HuH-7.5 (cell line): Measurements from ENCODE around the gene TPI1.
"Not testable (repeated sequence)": the region's sequence is repeated elsewhere in the genome, so short reads cannot be mapped to it uniquely, and the experiment has no call there.

Experiments used
- DNase-seq: peaks from one replicate; pipeline ENCODE4 v3.0.0; 2011; ENCODE audit warnings: low spot score

The TPI1 gene

DNA sequence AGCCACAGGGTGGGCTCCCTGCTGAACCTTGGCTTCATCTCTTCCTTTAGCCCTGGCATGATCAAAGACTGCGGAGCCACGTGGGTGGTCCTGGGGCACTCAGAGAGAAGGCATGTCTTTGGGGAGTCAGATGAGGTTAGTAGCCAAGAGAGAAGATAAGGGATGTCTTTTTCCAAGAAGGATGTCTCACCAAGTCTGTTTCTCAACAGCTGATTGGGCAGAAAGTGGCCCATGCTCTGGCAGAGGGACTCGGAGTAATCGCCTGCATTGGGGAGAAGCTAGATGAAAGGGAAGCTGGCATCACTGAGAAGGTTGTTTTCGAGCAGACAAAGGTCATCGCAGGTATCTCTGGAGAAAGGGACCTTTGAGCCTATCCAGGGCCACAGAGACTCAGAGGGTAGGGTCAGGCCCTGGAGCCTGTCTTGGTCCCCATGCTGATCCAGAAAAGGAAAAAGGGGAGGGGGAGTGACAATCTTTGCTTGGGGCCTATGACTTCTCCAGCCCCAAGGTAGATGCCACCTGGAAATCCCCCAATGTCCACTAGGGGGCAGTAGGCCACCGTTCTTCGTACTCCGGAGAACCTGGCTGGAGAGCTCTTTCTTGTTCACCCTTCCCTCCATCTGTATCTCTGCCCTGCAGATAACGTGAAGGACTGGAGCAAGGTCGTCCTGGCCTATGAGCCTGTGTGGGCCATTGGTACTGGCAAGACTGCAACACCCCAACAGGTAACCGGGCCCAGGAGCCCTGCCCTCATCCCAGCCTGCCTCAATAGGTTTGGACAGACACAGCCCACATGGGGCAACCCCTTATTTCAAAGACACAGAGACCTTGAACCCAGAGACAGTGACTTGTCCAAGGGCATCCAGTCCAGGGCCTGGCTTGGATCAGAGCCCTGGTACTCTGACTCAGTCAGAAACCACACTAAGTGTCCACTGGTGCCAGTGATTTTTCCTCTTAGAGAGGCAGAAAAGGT lies 2.0 kb downstream of the TPI1 start:
- peak; percentile 88 for DNase-seq

DNA sequence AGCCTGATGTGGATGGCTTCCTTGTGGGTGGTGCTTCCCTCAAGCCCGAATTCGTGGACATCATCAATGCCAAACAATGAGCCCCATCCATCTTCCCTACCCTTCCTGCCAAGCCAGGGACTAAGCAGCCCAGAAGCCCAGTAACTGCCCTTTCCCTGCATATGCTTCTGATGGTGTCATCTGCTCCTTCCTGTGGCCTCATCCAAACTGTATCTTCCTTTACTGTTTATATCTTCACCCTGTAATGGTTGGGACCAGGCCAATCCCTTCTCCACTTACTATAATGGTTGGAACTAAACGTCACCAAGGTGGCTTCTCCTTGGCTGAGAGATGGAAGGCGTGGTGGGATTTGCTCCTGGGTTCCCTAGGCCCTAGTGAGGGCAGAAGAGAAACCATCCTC lies 3.0 kb downstream of the TPI1 start:
- not testable (repeated sequence) for DNase-seq

DNA sequence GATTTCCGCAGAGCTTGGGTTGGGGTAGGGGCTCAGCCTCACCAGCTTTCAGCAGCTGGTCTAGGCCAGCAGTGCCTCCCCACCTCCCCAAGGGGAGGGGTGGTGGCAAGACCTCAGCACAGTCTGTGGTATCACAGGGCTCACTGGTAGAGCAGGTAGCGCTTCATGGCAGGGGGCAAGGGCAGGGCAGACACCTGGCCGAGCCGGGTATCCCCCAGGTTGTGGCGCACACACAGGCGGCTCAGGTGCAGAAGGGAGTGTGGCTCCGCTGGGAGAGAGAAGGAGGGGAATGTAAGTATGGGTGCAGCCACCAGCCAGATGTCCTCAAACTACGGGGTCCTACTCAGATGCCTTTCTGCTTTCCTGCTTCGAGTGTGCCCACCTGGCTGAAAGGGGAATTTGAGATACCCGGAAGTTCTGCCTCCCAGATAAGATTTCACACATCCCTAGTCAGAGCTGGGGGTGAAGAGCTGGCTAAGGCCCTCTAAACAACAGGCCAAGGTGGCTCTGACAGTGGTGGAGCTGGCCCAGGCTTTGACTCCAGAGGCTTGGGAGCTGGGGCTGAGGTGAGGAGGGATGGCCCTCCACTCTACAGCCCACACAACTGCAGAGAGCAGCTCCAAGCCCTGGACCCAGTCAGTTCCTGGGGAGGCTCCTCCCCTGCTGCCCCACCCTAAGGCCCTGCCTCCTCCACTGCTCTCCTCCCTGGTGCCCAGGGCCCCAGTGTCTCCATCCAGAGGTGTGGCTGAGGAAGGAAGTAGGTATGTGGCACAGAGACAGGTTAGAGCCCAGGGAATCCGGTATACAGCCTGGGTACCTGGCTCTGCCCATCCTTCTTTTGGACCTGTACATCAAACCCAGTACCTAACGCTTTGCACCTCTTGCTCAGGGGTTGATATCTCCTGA lies 4.0 kb downstream of the TPI1 start:
- peak; percentile 63 for DNase-seq

DNA sequence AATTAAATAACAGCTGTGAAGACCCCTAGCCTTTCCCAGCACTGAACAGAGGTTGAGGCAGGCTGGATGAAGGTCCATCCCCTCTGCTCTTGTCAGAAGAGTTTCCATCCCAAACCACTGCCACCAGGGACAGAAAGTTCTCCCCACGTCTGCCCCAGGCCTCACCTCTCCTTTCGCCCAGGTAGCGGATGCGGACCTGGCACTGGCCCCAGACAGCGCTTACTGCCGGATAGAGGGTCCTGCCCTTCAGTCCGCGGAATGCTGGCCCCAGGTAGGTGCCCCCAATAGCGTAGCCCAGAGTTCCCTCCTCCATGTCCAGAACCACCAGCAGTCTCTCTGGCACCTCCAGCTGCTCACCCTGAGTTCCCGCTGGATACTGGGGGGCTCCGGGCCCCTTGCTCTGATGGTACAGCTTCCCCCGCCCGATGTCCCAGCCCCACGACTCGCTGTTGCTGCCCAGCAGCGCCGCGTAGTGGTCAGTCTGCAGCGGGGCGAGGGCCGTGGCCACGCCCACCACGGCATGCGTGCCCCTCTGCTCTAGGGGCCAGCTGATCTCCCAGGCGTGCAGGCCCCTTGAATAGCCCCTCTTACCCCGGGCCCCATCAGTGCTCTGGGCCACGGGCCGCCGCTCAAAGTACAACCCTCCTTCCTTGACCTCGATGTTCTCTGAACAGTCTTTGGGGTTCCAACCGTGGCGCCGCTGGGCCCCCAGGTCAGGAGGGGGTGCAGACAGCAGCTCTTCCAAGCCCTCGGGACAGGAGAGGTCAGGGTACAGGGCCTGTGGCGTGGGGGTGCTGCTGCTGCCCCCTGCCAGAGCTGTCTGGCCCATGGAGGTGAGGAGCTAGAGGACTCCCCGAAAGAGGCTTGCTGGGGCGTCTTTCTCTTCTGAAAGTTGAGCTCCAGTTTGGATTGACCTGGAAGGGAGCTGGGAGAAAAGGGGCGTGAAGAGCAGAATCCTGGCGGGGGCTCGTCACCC lies 5.0 kb downstream of the TPI1 start:
- peak; percentile 86 for DNase-seq

DNA sequence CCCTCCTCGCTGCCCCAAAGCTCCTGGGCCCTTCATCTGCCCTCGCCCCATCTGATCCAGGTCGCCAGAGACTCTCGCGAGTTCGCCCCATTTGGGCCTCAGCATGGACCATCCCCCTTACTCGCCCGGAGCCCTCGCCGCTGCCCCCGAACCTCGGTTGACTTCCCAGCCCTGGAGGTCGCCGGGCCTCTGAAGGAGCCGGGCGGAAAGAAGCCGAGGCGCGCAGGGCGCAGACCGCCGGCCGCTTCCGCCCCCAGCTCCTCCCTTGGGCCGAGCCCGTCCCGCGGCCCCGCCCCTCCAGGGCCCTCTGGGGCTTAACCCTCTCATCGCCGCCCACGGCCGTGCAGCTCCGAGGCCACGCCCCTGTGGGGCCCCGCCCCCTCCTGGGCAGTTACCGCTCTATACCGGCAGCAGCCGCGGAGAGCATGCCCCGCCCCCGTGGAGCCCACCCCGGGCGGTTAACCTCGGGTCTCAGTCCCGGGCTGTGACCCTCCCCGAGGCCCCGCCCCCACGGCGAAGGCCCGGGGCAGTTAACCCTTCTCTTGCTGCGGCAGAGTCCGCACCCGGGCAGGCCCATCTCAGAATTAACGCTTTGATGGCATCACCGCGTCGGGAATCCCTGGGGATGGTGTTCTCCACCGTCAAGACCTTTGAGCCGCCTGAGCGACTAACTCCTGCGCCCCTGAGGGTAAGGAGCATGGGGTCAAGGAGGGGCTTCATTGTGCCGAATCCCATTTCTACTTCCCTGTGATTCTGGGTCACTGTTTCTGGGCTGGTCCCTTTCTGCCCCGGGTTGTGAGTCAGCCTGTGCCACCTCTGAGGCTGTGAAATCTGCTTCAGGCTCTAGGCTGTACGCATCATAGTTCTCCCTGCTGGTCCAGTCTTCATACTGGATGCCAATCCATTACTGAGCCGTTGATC lies 6.0 kb downstream of the TPI1 start, which contains the start of gene SPSB2:
Gene SPSB2 (minus strand): TSS at position 210 of the 921 bp plus-strand sequence. CDS start 402 bp downstream, outside the sequence.
- DNase-seq = peak; percentile 91

DNA sequence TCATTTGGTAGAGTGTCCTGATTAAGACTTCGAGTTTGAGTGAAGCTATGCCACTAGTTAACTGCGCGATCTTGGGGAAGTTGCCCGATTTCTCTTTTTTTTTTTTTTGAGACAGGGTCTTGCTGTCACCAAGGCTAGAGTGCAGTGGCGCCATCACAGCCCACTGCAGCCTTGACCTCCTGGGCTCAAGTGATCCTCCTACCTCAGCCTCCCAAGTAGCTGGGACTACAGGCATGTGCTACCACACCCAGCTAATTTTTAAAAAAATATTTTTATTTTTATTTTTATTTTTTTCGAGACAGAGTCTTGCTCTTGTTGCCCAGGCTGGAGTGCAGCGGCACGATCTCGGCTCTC lies 6.7 kb downstream of the TPI1 start:
- not testable (repeated sequence) for DNase-seq

DNA sequence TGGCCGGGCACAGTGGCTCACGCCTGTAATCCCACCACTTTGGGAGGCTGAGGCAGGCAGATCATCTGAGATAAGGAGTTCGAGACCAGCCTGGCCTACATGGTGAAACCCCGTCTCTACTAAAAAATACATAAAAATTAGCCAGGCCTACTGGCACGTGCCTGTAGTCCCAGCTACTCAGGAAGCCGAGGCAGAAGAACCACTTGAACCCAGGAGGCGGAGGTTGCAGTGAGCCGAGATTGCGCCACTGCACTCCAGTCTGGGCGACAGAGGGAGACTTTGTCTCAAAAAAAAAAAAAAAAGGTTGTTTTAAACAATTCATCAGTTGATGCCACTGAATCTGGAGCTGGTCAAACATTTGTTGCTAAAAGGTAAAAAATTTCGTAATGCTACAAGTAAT lies 12.5 kb downstream of the TPI1 start:
- DNase-seq = not testable (repeated sequence)

DNA sequence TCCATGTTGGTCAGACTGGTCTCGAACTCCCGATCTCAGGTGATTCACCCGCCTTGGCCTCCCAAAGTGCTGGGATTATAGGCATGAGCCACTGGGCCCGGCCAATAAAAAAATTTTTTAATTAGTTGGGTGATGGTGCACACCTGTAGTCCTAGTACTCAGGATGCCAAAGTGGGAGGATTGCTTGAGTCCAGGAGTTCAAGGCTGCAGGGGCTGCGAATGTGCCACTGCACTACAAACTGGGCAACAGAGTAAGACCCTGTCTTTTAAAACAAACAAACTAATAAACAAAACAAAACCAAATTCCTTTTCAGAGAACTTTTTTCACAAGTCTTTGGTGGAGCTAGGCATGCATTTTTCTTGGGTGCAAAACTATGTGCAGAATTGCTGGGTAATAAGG lies 15.9 kb downstream of the TPI1 start:
- DNase-seq = no peak

DNA sequence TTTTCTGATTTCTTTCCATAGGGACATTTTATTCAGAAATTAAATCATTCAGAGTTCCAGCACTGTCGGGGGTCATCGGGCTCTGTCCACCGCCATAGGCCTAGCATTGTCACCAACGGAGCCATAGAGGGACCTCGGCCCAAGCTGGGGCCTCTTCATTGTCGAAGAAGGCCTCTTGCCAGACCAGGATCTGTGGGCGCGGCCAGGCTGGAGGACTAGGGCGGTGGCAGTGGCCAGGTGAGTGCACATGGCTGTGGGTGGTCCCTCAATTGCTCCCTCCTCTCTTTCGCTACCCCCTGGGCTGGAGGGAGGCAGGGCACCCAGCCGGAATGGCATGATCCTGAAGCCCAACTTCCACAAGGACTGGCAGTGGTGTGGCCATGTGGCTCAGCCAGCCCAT lies 16.4 kb downstream of the TPI1 start:
- DNase-seq = no peak

DNA sequence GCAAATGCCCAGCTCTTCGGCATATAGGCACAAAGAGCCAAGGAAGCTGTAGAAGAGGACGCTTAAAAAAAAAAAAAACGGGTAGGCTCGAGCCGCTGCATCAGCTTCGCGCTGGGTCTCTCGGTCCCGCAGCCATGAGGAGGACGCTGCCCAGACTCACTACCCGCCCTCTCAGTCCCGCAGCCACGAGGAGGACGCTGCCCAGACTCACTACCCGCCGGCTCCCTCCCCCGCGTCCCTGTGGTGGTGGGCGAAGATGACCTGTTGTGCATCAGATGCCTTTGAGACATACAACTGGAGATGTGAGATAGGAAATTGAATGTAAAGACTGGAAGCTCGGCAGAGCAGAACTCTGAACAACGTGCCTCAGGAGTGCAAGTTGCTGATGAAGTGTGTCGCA lies 17.2 kb downstream of the TPI1 start:
- DNase-seq = no peak

DNA sequence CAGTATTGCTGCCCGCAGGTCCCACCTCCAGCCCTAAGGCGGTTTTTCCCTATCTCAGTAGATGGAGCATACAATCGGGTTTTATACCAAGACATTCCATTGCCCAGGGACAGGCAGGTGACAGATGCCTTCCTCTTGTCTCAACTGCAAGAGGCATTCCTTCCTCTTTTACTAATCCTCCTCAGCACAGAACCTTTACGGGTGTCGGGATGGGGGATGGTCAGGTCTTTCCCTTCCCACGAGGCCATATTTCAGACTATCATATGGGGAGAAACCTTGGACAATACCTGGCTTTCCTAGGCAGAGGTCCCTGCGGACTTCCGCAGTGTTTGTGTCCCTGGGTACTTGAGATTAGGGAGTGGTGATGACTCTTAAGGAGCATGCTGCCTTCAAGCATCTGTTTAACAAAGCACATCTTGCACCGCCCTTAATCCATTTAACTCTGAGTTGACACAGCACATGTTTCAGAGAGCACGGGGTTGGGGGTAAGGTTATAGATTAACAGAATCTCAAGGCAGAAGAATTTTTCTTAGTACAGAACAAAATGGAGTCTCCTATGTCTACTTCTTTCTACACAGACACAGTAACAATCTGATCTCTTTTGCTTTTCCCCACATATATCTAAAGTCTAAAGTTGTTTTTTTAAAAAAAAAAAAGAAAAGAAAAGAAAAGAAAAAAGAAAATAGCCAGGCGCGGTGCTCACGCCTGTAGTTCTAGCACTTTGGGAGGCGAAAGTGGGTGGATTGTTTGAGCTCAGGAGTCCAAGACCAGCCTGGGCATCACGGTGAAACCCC lies 19.1 kb downstream of the TPI1 start:
- not testable (repeated sequence) for DNase-seq

DNA sequence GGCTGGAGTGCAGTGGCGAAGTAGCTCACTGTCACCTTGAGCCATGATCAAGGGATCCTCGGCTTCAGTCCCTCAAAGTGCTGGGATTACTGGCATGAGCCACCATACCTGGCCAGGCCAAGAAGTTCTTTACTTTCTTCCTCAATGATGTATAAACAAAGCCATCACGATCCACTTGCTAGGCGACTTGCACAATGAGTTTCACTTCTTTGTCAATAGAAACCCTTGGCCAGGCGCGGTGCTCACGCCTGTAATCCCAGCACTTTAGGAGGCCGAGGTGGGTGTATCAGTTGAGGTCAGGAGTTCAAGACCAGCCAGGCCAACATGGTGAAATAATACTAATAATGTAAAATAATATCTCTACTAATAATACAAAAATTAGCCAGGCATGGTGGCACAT lies 20.1 kb downstream of the TPI1 start:
- no peak for DNase-seq

DNA sequence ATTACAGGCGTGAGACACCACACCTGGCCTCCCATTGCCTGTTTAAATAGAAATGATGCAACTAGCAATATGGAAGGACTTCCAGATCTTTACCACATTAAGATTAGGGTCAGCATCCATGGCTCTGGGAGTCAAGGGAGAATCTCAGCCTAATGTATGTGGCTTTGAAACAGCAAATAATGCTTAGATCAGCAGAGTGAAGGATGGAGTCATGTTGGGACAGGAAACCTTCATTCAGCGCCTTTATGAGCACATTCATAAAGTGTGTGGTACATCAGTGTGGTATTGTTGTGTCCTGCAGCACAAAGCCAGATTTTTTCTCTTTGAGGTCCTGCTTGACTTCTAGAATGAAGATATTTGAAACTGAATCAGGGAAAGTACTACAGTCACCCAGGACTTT lies 21.0 kb downstream of the TPI1 start:
- DNase-seq = no peak

DNA sequence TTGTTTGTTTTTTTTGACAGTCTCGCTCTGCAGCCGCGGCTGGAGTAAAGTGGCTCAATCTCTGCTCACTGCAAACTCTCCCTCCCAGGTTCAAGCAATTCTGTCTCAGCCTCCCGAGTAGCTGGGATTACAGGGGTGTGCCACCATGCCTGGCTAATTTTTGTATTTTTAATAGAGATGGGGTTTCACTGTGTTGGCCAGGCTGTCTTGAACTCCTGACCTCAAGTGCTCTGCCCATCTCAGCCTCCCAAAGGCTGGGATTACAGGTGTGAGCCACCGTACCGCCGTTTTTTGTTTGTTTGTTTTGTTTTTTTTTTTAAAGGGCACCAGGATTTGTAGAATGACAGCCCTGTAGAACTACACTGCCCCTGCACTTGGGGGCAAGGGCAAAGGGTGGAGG lies 21.5 kb downstream of the TPI1 start:
- not testable (repeated sequence) for DNase-seq

DNA sequence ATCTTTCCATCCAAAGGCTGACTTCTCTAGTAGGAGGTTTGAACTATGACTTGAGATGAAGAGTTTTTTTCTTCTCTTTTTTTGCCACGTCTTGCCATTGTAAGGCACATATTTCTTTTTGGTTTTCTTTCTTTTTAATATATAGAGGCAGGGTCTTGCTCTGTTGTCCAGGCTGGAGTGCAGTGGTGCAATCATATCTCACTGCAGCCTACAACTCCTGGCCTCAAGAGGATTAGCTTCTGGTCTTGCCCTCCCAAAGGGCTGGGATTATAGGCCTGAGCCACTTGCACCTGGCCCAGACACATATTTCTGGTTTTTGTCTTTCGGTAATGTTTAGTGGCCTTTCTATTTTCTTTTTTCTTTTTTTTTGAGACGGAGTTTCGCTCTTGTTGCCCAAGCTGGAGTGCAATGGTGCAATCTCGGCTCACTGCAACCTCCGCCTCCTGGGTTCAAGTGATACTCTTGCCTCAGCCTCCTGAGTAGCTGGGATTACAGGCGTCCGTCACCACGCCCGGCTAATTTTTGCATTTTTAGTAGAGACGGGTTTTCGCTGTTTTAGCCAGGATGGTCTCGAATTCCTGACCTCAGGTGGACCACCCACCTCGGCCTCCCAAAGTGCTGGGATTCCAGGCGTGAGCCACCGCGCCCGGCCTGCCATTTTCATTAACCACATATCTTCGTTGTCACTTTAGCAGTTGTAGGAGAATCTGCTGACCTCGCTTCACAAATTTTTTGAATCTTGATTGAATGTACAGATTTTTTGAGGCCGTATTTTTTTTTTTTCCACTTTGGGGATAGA lies 22.6 kb downstream of the TPI1 start:
- DNase-seq = not testable (repeated sequence)

DNA sequence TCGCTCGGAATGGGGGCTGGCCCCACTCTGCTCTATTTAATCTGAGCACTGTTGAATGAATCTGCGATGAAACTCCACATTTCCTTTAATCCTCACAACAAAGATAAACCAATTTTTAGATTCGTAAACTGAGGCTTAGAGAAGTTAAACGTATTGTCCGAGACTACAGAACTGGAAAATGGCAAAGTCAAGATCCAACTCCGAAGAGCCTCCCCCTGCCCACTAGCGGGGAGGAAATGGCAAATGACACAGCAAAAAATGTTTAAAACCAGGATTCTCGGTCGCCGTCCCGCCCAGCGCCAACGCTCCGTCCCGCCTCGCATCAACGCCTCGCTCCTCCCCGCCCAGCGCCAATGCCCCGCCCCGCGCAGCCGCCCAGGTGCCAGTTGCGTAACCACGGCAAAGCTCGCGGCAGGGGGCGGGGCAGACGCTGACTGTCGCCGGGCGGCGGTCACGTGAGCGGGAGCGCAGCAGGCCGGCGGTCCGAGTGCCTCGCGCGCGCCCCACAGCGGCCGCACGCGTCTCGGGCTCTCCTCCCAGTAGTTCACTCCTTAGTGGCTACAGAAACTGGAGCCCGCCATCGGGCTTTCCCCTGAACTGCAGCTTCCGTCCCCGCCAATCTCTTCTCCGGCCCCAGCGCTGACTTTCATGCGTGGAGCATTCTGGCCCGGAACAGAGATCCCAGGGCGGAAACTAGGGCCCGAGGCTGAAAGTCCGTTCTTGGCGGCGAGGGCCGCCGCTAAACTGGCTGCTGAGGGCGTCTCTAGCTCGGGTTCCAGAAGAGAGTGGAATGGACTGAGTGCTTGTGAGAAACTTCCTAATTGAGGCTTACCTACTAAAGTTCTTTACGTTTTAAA lies 23.7 kb downstream of the TPI1 start:
- peak; percentile 86 for DNase-seq

DNA sequence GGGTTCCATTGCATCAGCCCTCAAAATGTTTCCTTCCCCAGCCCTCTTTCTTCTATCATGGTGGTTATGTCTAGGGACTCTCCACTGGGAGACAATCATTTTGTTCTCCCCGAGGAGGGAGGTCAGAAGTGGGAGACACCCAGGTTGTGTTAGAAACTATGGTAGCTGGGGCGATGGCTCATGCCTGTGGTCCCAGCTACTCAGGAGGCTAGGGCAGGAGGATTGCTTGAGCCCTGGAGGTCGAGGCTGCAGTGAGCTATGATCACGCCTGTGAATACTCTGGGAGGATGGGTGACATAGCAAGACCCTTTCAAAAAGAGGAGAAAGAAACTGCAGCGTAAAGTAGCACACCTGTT lies 24.3 kb downstream of the TPI1 start:
- DNase-seq = no peak

DNA sequence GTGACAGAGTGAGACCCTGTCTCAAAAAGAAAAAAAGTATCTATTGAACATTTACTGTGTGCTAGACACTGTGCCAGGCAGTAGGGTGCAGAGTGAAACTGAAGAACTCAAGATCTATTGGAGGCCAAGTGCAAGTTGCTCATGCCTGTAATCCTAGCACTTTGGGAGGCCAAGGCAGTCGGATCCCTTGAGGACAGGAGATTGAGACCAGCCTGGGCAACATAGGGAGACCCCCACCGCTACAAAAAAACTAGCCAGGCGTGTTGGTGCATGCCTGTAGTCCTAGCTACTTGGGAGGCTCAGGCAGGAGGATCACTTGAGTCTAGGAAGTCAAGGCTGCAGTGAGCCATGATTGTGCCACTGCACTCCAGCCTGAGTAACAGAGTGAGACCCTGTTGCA lies 25.4 kb downstream of the TPI1 start:
- not testable (repeated sequence) for DNase-seq
